GM23338 (cell line): ENCODE measurements around the gene FAM174C. TPM values are rescaled to one million over a fixed set of nuclear protein-coding genes. Genes with fewer than 3 reads are reported as not detected.

ENCODE experiments used
- ATAC-seq: fragments of 200-7000 bp; cut with Tn5 transposase; 3 replicates; pipeline ENCODE4 v1.9.1; 2020
- DNase-seq: peaks from one replicate; pipeline ENCODE4 v3.0.0-alpha.2; 2015; ENCODE audit warnings: low spot score
- H2AFZ ChIP-seq: fragments of 200-600 bp; sonication (generic); 2 replicates; pipeline ENCODE4 v1.8.0; 2016; ENCODE audit warnings: antibody characterized with exemption, mild to moderate bottlenecking, moderate library complexity
- H3F3A ChIP-seq: fragments of 200-600 bp; sonication (generic); replicated peaks from 2 replicates; pipeline ENCODE4 v1.8.0; 2017; ENCODE audit warnings: antibody characterized with exemption, mixed run types, low read depth
- H3K27ac ChIP-seq: fragments of 200-600 bp; sonication (generic); 2 replicates; pipeline ENCODE4 v1.6.1; 2016; ENCODE audit warnings: low read depth
- H3K27me3 ChIP-seq: fragments of 200-600 bp; sonication (generic); 2 replicates; pipeline ENCODE4 v1.8.0; 2016; ENCODE audit warnings: mild to moderate bottlenecking, mixed run types, moderate library complexity; ENCODE audit not compliant: insufficient read depth
- H3K36me3 ChIP-seq: fragments of 200-600 bp; sonication (generic); 2 replicates; pipeline ENCODE4 v1.8.0; 2016; ENCODE audit warnings: mild to moderate bottlenecking; ENCODE audit not compliant: insufficient read depth
- H3K4me1 ChIP-seq: fragments of 200-600 bp; sonication (generic); 2 replicates; pipeline ENCODE4 v1.8.0; 2016; ENCODE audit warnings: mild to moderate bottlenecking, moderate library complexity; ENCODE audit not compliant: insufficient read depth
- H3K4me2 ChIP-seq: fragments of 200-600 bp; sonication (generic); 2 replicates; pipeline ENCODE4 v1.7.1; 2017; ENCODE audit warnings: mixed run types
- H3K4me3 ChIP-seq: fragments of 200-600 bp; sonication (generic); 2 replicates; pipeline ENCODE4 v1.6.1; 2016; ENCODE audit warnings: mixed run types
- H3K79me2 ChIP-seq: fragments of 200-600 bp; sonication (generic); replicated peaks from 2 replicates; pipeline ENCODE4 v1.8.0; 2017; ENCODE audit warnings: mild to moderate bottlenecking; ENCODE audit not compliant: insufficient read depth
- H3K9me2 ChIP-seq: fragments of 200-600 bp; sonication (generic); 2 replicates; pipeline ENCODE4 v1.8.0; 2017; ENCODE audit not compliant: insufficient read depth
- H4K20me1 ChIP-seq: fragments of 200-600 bp; sonication (generic); replicated peaks from 2 replicates; pipeline ENCODE4 v1.8.0; 2017; ENCODE audit warnings: mild to moderate bottlenecking; ENCODE audit not compliant: insufficient read depth
- H3K27ac Mint-ChIP-seq: 2 replicates; pipeline ENCODE4 v1.8.0; 2020; ENCODE audit warnings: inconsistent platforms, mild to moderate bottlenecking, moderate library complexity, mixed read lengths
- H3K27me3 Mint-ChIP-seq: 3 replicates; pipeline ENCODE4 v1.8.0; 2022; ENCODE audit warnings: low read depth, mild to moderate bottlenecking, moderate library complexity, mixed read lengths, inconsistent platforms; ENCODE audit not compliant: insufficient read depth, poor library complexity
- H3K36me3 Mint-ChIP-seq: 3 replicates; pipeline ENCODE4 v1.8.0; 2021; ENCODE audit warnings: low read depth, mild to moderate bottlenecking, inconsistent platforms, moderate library complexity, mixed read lengths
- H3K4me1 Mint-ChIP-seq: 3 replicates; pipeline ENCODE4 v1.8.0; 2020; ENCODE audit warnings: mild to moderate bottlenecking, inconsistent platforms, mixed read lengths
- H3K4me3 Mint-ChIP-seq: 3 replicates; pipeline ENCODE4 v1.8.0; 2021; ENCODE audit warnings: moderate library complexity, mild to moderate bottlenecking, inconsistent platforms, mixed read lengths
- H3K9me3 Mint-ChIP-seq: 3 replicates; pipeline ENCODE4 v1.8.0; 2020; ENCODE audit warnings: moderate library complexity, mild to moderate bottlenecking, inconsistent platforms, mixed read lengths
- CREB1 ChIP-seq: fragments of 250-450 bp; sonication (Bioruptor Pico); IDR thresholded peaks from 2 replicates; pipeline ENCODE4 v1.5.0; 2020; ENCODE audit warnings: low read depth, mild to moderate bottlenecking, moderate library complexity
- CTCF ChIP-seq, 2 experiments: fragments of 200-600 bp in 1 of 2; sonication (generic) in 1 of 2; conservative IDR thresholded peaks; 2 replicates each; pipeline versions ENCODE4 v1.5.1 to v1.6.1; 2016 to 2017; ENCODE audit warnings: antibody characterized with exemption in 2 of 2, low read depth in 2 of 2, mild to moderate bottlenecking in 2 of 2, moderate library complexity in 1 of 2
- EZH2 ChIP-seq: fragments of 200-600 bp; sonication (generic); IDR thresholded peaks from one replicate; pipeline ENCODE4 v1.8.0; 2017; ENCODE audit warnings: antibody characterized with exemption, mild to moderate bottlenecking, low read depth; ENCODE audit not compliant: unreplicated experiment
- EZH2phosphoT487 ChIP-seq: fragments of 200-600 bp; sonication (generic); IDR thresholded peaks from one replicate; pipeline ENCODE4 v1.8.1; 2018; ENCODE audit warnings: antibody characterized with exemption; ENCODE audit not compliant: unreplicated experiment
- JUNB ChIP-seq: IDR thresholded peaks from one replicate; pipeline ENCODE4 v1.6.1; 2016; ENCODE audit warnings: antibody characterized with exemption; ENCODE audit not compliant: unreplicated experiment
- NANOG ChIP-seq: IDR thresholded peaks from 2 replicates; pipeline ENCODE4 v1.6.1; 2016; ENCODE audit warnings: antibody characterized with exemption, borderline replicate concordance
- STAT1 ChIP-seq: IDR thresholded peaks from one replicate; pipeline ENCODE4 v1.6.1; 2016; ENCODE audit warnings: antibody characterized with exemption; ENCODE audit not compliant: unreplicated experiment
- ZNF114 ChIP-seq: fragments of 250-450 bp; sonication (Bioruptor Pico); IDR thresholded peaks from 2 replicates; pipeline ENCODE4 v1.5.0; 2020; ENCODE audit warnings: mild to moderate bottlenecking, moderate library complexity
- ZNF331 ChIP-seq: fragments of 250-450 bp; sonication (Bioruptor Pico); IDR thresholded peaks from 2 replicates; pipeline ENCODE4 v1.5.0; 2020; ENCODE audit warnings: low read depth, mild to moderate bottlenecking, moderate library complexity
- ZNF462 ChIP-seq: fragments of 250-450 bp; sonication (Bioruptor Pico); IDR thresholded peaks from 2 replicates; pipeline ENCODE4 v1.5.0; 2020; ENCODE audit warnings: mild to moderate bottlenecking, moderate library complexity
- polyA plus RNA-seq: library from polyadenylated mRNA; unstranded; fragments of >200 nt; fragmentation: Nextera tagmentation; extraction: Ambion mirVana; gene quantifications from 2 replicates; pipeline ENCODE4 v1.2.1, GENCODE V29; 2016
- total RNA-seq: library from RNA; depleted of rRNA; stranded (reverse); fragments of >200 nt; shearing (Covaris generic); gene quantifications from 2 replicates; pipeline ENCODE4 v1.2.3, GENCODE V29; 2014

FAM174C gene
- total and polyA plus RNA-seq, 2 experiments from 2014 or later: 60.4 to 68.0 TPM

GRCh38 chr19:1231729-1232637 lies 43.3 kb upstream of the FAM174C start:
- Histone ChIP-seq H3K4me3 (no peak overlapping the region), H3K4me2 (no peak overlapping the region), H3K79me2 (no peaks in the 10 kb centered on the region), H2AFZ (no peak overlapping the region), H3K27ac (peak overlapping the region; percentile 26; the same call in 1 of the 2 replicates), H3K9me2 (no peaks in the 10 kb centered on the region), H3K27me3 (no peaks in the 10 kb centered on the region), H3K4me1 (no peaks in the 10 kb centered on the region), H3F3A (0 out of 2 replicates have a peak, but pooled peaks cover 17% of the 10 kb centered on the region), H3K36me3 (no peaks in the 10 kb centered on the region), H4K20me1 (peaks cover 4% of the 10 kb centered on the region)
- no peak for TF ChIP-seq ZNF462 (CRISPR knock-in tag)
- TF ChIP-seq ZNF114 (CRISPR knock-in tag): no peak
- TF ChIP-seq JUNB: no peak
- no peak for TF ChIP-seq EZH2
- TF ChIP-seq CREB1: no peak
- TF ChIP-seq CTCF (conservative IDR thresholded peaks at IDR 0.05; ENCODE audit: low read depth in 2 of 2): no peak
- no peak for TF ChIP-seq EZH2phosphoT487
- TF ChIP-seq NANOG: no peak
- no peak for TF ChIP-seq ZNF331 (CRISPR knock-in tag)
- no peak for TF ChIP-seq STAT1
- H3K4me3 Mint-ChIP-seq: no peak overlapping the region
- ATAC-seq (no peak), DNase-seq (no peak)
- no peaks in the 10 kb centered on the region for H3K4me1 Mint-ChIP-seq
- no peaks in the 10 kb centered on the region for H3K9me3 Mint-ChIP-seq
- peak overlapping the region; percentile 72 for H3K27ac Mint-ChIP-seq
- H3K27me3 Mint-ChIP-seq: peaks cover 2% of the 10 kb centered on the region
- peaks cover 8% of the 10 kb centered on the region for H3K36me3 Mint-ChIP-seq
